ENCODE data around the gene IMPA2. TPM values are rescaled to one million over a fixed set of nuclear protein-coding genes. Genes with fewer than 3 reads are reported as not detected.
A peak's percentile ranks its signal among the peaks of the same experiment; 100 is the strongest.
"Not testable (repeated sequence)": the region's sequence is repeated elsewhere in the genome, so short reads cannot be mapped to it uniquely, and the experiment has no call there.

The IMPA2 gene
- total RNA-seq (2014; rRNA removed; shearing (Covaris generic)) = 42.6 and 51.1 TPM in 2 replicates
- 90.4 and 124 TPM in 2 replicates for polyA plus RNA-seq (2014; cell fraction: nucleus; rRNA removed)

GRCh38 chr18:11981192-11981542, at the start of gene IMPA2:
IMPA2 (plus strand) TSS chr18:11981507; CDS start chr18:11981670, 163 bp downstream.
- no peak for DNase-seq (ENCODE audit: extremely low read depth, low read depth)

GRCh38 chr18:11932393-11932792, 48.9 kb upstream of the IMPA2 start:
- no peak for DNase-seq (ENCODE audit: extremely low read depth, low read depth)

- DNase-seq (ENCODE audit: extremely low read depth, low read depth) = peak; percentile 62
Measured at GRCh38 chr18:11937874-11938478, 43.3 kb upstream of the IMPA2 start.

GRCh38 chr18:11940956-11941355, 40.4 kb upstream of the IMPA2 start:
- no peak for DNase-seq (ENCODE audit: extremely low read depth, low read depth)

GRCh38 chr18:11943551-11943950, 37.8 kb upstream of the IMPA2 start:
- DNase-seq (ENCODE audit: extremely low read depth, low read depth) = no peak

GRCh38 chr18:11944252-11944651, 37.1 kb upstream of the IMPA2 start:
- no peak for DNase-seq (ENCODE audit: extremely low read depth, low read depth)

GRCh38 chr18:11944786-11945185, 36.5 kb upstream of the IMPA2 start:
- no peak for DNase-seq (ENCODE audit: extremely low read depth, low read depth)

- DNase-seq (ENCODE audit: extremely low read depth, low read depth) = not testable (repeated sequence)
Measured at GRCh38 chr18:11945834-11946659, 35.3 kb upstream of the IMPA2 start.

- no peak for DNase-seq (ENCODE audit: extremely low read depth, low read depth)
Measured at GRCh38 chr18:11946756-11947155, 34.6 kb upstream of the IMPA2 start.

- DNase-seq (ENCODE audit: extremely low read depth, low read depth) = peak; percentile 93
Measured at GRCh38 chr18:11947214-11948191, 33.8 kb upstream of the IMPA2 start.

GRCh38 chr18:11948852-11949523, 32.3 kb upstream of the IMPA2 start:
- no peak for DNase-seq (ENCODE audit: extremely low read depth, low read depth)

- no peak for DNase-seq (ENCODE audit: extremely low read depth, low read depth)
Measured at GRCh38 chr18:11950824-11951223, 30.5 kb upstream of the IMPA2 start.

- no peak for DNase-seq (ENCODE audit: extremely low read depth, low read depth)
Measured at GRCh38 chr18:11951390-11951851, 29.9 kb upstream of the IMPA2 start.

- no peak for DNase-seq (ENCODE audit: extremely low read depth, low read depth)
Measured at GRCh38 chr18:11953113-11953512, 28.2 kb upstream of the IMPA2 start.

- no peak for DNase-seq (ENCODE audit: extremely low read depth, low read depth)
Measured at GRCh38 chr18:11955239-11956029, 25.9 kb upstream of the IMPA2 start.

- no peak for DNase-seq (ENCODE audit: extremely low read depth, low read depth)
Measured at GRCh38 chr18:11956371-11957308, 24.7 kb upstream of the IMPA2 start.

GRCh38 chr18:11957636-11958035, 23.7 kb upstream of the IMPA2 start:
- DNase-seq (ENCODE audit: extremely low read depth, low read depth) = no peak

GRCh38 chr18:11959651-11960050, 21.7 kb upstream of the IMPA2 start:
- not testable (repeated sequence) for DNase-seq (ENCODE audit: extremely low read depth, low read depth)

Measured in NCI-H460 (cell line).